Heart left ventricle (tissue), 16 donors: Measurements from ENCODE around the gene ISLR. TPM values are rescaled to one million over a fixed set of nuclear protein-coding genes. Genes with fewer than 3 reads are reported as not detected.
A peak's percentile ranks its signal among the peaks of the same experiment; 100 is the strongest.

Experiments
- ATAC-seq, 4 donors: fragments of 200-7000 bp; cut with Tn5 transposase; one replicate each; pipeline ENCODE4 v1.9.1; 2020 to 2022; ENCODE audit warnings: moderate library complexity in 4 of 4, mild to moderate bottlenecking in 3 of 4, moderate number of reproducible peaks in 1 of 4
- DNase-seq, 5 donors: peaks; one replicate each; pipeline ENCODE4 v3.0.0-alpha.2; 2020
- H3K27ac ChIP-seq, 12 donors: fragments of 200-600 bp; sonication (generic) in 4 of 12; one replicate each; pipeline versions ENCODE4 v1.5.0 to v1.8.0; 2016 to 2022; ENCODE audit warnings: mild to moderate bottlenecking in 2 of 12
- H3K27me3 ChIP-seq, 9 donors: fragments of 200-600 bp; sonication (generic) in 2 of 9; one replicate each; pipeline versions ENCODE4 v1.5.1 to v1.8.0; 2016 to 2022; ENCODE audit warnings: mild to moderate bottlenecking in 3 of 9
- H3K36me3 ChIP-seq, 9 donors: fragments of 200-600 bp; sonication (generic) in 2 of 9; one replicate each; pipeline versions ENCODE4 v1.5.0 to v1.8.0; 2018 to 2022; ENCODE audit warnings: mild to moderate bottlenecking in 2 of 9
- H3K4me1 ChIP-seq, 12 donors: fragments of 200-600 bp; sonication (generic) in 4 of 12; one replicate each; pipeline versions ENCODE4 v1.5.0 to v1.8.0; 2016 to 2022; ENCODE audit warnings: mild to moderate bottlenecking in 3 of 12
- H3K4me3 ChIP-seq, 12 donors: fragments of 200-600 bp; sonication (generic) in 4 of 12; one replicate each; pipeline versions ENCODE4 v1.5.0 to v1.8.0; 2017 to 2022; ENCODE audit warnings: mild to moderate bottlenecking in 9 of 12, moderate library complexity in 4 of 12
- H3K9me3 ChIP-seq, 12 donors: fragments of 200-600 bp; sonication (generic) in 4 of 12; one replicate each; pipeline versions ENCODE4 v1.5.0 to v1.8.0; 2016 to 2022; ENCODE audit warnings: mild to moderate bottlenecking in 1 of 12
- CTCF ChIP-seq, 12 donors: fragments of 200-600 bp; sonication (generic) in 4 of 12; IDR thresholded peaks; one replicate each; pipeline versions ENCODE4 v1.5.0 to v1.8.0; 2018 to 2022; ENCODE audit warnings: antibody characterized with exemption in 12 of 12, mild to moderate bottlenecking in 5 of 12
- POLR2A ChIP-seq, 2 donors: fragments of 450-650 bp; IDR thresholded peaks; one replicate each; pipeline ENCODE4 v1.6.1; 2017; ENCODE audit warnings: antibody characterized with exemption in 2 of 2, mild to moderate bottlenecking in 2 of 2, moderate library complexity in 2 of 2
- WGBS, 4 donors: extraction: QIAGEN DNeasy Blood & Tissue Kit in 2 of 4; methylation state at CpG; one replicate each; pipeline versions ENCODE4 v1.1.5 to v1.1.7; 2013 to 2018; 5-methylcytosine and 5-hydroxymethylcytosine counted together
- intact Hi-C, 10 donors: fragments of 100-400 bp; cut with DNase I; formaldehyde crosslinking; loops; one replicate each; pipeline versions ENCODE4 v1.11.1 to v1.14.2; 2022
- polyA plus RNA-seq, 2 donors: library from polyadenylated mRNA; stranded (reverse); fragments of 200-250 nt; gene quantifications; one replicate each; pipeline ENCODE4 v1.2.3, GENCODE V29; 2013
- total RNA-seq, 9 donors: library from RNA; depleted of rRNA in 2 of 9; stranded (reverse); fragments of >200 nt in 2 of 9; fragmentation: NEBNext Ultra II Directional in 3 of 9; extraction: Animal tissue kit (Norgen Biotek cat#: 25700) in 3 of 9; gene quantifications; one replicate each; pipeline versions ENCODE4 v1.1.0 to v1.2.4, GENCODE V29; 2016 to 2023
- donor health status: ischemic (EF 13 %, LVEDD 7.1; RV severe dilation, severe dysfunction).
- donor health status: healthy with polysubstance abuse.
- donor health status: DM: no; HTN: yes; CAD: no.
- donor health status: DM: no; HTN: no; CAD: no.
- donor health status: ischemic (EF 25% LVEDD 6.9; RV normal size, moderate dysfunction).
- donor health status: ischemic (EF 25% LVEDD 5.7; RV mildly dilated, moderate dysfunction).
- donor health status: healthy.
- donor health status: DM: yes; HTN: yes; CAD: no.
- donor health status: ischemic (EF 35%, LVEDD 5.7; RV mildly dilated, moderate dysfunction).
- donor health status: nonischemic (EF 11% LVEDD 7.7; RV severe dilation, severe dysfunction).
- donor health status: DM: yes; HTN: yes; CAD: no.
- donor health status: PGD.
- donor health status: ischemic (EF 29% LVEDD 5.4; RV normal size, mild dysfunction).
- donor health status: nonischemic (EF 23%, LVEDD 6.1; RV moderate dilation, normal function).

ISLR gene
- total and polyA plus RNA-seq, 11 donors: 5.1 to 32.3 (median 16.6) TPM

DNA sequence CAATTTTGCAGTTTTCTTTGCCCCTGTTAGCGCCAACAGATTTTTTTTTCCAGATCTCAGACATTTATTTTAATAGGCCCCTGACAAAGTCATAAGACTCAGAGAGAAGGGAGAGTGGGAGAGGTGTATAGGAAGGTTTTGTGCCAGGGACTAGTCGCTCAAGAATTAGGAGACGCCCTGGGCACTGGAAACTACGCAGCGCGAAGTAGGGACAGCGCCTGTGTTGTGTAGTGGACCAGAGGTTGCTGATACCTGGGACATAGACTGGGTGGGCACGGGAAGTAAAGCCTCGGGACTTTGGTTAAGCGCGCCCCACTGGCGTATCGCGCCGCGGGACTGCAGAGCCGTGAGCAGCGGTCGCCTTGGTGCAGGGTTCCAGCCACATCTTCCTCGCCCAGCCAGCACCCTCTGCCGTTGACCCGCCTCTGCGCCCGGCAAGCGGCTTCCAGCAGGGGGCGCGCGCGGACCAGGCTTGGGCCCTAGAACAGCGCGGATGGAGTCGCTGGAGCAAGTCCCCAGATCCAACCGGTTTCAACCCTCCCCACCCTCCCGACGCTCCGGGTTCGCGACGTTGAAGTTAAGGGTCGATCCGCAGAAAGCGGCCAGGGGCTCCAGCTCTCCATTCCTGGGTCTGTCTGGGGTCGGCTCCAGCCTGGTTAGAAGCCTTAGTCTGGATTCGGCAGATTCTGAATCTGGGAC lies 46.1 kb upstream of the ISLR start:
- peaks cover 12 to 84% (median 48%) of the 10 kb centered on the region in 9 donors for H3K27me3 ChIP-seq
- ATAC-seq (peak; percentile 87 to 96 (median 96)), DNase-seq (peak; percentile 89 to 95 (median 91))
- H3K4me3 ChIP-seq: peak overlapping the region; percentile 13 to 64 (median 50)
- peak; percentile 97 to 100 (median 99) for TF ChIP-seq CTCF (IDR thresholded peaks at IDR 0.05)
- TF ChIP-seq POLR2A (IDR thresholded peaks at IDR 0.05): no peak
- H3K27ac ChIP-seq: peak overlapping the region in 9 of 12 donors; percentile 63 to 88 (median 78)
- no peaks in the 10 kb centered on the region for H3K36me3 ChIP-seq
- peaks cover 0 to 43% (median 21%) of the 10 kb centered on the region in 12 donors for H3K4me1 ChIP-seq
- 9 to 20% (median 11%) methylated on average over 19 to 44 of the region's 44 CpGs for WGBS, 4 donors
- intact Hi-C loops: loop anchor here (1.0 to 10.0 kb wide), 12 partner anchors 73 to 1147 kb away; no protein-coding TSS in a partner anchor
- no peaks in the 10 kb centered on the region for H3K9me3 ChIP-seq

DNA sequence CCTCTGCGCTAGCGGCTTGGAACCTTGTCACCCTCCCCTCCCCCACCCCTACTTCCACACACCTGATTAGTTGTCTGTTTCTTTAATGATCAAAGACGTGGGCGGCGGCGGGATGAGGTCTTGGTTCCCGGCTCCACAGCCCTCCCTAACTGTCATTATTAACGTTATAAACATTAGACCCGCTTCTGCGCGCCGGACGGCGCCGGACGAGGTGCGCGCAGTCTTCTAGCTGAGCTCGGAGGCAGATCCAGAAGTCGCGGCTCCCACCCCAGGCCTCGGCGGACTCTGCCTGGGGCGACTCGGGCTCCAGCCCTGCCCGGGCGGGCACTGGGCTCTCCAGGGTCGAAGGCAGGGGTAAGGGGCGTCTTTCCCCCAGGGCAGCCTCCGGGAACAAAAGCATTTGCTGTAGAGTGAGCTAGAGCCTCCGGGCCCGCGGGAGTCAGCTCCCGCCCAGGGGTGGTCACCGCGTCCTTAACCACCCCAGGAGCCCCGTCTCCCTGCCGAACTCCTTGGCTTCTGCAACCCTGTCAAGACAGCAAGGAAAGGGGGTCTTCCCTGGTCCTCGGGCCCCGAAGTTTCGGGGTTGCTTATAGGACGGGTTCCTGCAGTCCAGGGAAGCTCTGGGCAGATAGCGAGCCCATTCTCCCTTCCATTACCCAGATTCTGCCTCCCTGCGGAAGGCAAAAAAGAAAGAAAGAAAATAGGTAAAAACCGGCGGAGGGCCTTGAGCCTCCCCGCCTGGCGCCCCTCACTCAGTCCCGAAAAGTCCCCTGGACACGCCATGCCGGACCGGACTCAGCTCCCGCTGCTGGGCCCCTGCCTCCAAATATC lies 45.3 kb upstream of the ISLR start:
- intact Hi-C loops: loop anchor here (1.0 to 10.0 kb wide), 14 partner anchors 53 to 1147 kb away; no protein-coding TSS in a partner anchor
- peak in 3 of 5 donors; percentile 42 to 65 (median 46) for DNase-seq
- peak; percentile 21 to 51 (median 42) for ATAC-seq
- peaks cover 12 to 84% (median 56%) of the 10 kb centered on the region in 9 donors for H3K27me3 ChIP-seq
- no peak for TF ChIP-seq CTCF (IDR thresholded peaks at IDR 0.05)
- 4 to 10% (median 7%) methylated on average over 19 to 53 of the region's 53 CpGs for WGBS, 4 donors
- peak overlapping the region in 10 of 12 donors; percentile 47 to 88 (median 76) for H3K27ac ChIP-seq
- H3K36me3 ChIP-seq: peaks cover 0 to 6% (median 0%) of the 10 kb centered on the region in 9 donors
- H3K4me1 ChIP-seq: peaks cover 0 to 50% (median 22%) of the 10 kb centered on the region in 12 donors
- peak overlapping the region; percentile 13 to 64 (median 50) for H3K4me3 ChIP-seq
- no peaks in the 10 kb centered on the region for H3K9me3 ChIP-seq

DNA sequence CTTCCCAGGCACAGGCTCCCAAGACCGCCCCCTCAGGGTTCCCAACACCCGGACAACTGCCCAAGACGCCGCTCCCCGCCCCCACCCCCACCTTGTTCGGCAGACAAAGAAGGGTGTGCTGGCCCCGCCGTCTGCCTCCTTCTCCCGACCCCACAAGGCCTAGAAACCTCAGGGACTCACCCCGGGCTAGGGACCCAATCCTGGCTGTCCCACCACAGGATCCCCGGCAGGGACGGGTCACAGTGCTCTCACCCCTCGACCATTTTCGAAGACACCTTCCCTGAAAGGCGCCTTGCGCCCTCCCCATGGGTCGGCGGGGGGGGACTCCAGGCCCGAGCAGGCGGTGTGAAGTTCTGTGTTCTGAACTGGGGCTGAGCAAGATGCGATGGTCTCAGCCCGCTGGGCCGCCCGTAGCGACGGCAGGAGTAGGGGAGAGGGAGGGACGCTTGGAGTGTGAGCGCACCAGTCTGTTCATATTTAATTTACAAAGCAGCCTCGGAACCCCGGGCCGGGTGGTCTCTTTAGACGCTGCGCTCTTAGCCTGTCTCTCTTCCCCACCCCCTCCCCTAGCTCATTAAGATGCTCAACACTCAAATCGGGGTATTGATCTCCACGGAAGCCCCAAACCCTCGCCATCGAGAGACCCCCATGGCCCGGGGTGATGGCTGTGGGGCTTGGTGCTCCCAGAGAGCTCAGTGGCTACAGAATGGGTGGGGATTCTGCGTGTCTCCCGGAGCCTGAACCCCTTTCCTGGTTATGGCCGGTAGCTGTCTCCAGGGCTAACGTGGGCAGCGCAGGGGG lies 44.5 kb upstream of the ISLR start:
- Histone ChIP-seq H3K4me1 (peaks cover 0 to 56% (median 22%) of the 10 kb centered on the region in 12 donors), H3K4me3 (peak overlapping the region; percentile 13 to 64 (median 50)), H3K9me3 (no peaks in the 10 kb centered on the region), H3K27me3 (peaks cover 12 to 84% (median 64%) of the 10 kb centered on the region in 9 donors), H3K36me3 (peaks cover 0 to 11% (median 0%) of the 10 kb centered on the region in 9 donors), H3K27ac (peak overlapping the region in 10 of 12 donors; percentile 47 to 88 (median 76))
- TF ChIP-seq POLR2A (IDR thresholded peaks at IDR 0.05) (no peak), CTCF (IDR thresholded peaks at IDR 0.05) (no peak)
- intact Hi-C loops: loop anchor here (1.0 to 10.0 kb wide), 10 partner anchors 52 to 1146 kb away; no protein-coding TSS in a partner anchor
- WGBS, 4 donors: 3 to 8% (median 5%) methylated on average over 36 to 43 of the region's 43 CpGs
- peak in 1 of 4 donors; percentile 18 for ATAC-seq
- peak in 2 of 5 donors; percentile 34 to 67 for DNase-seq
